GM18520 (cell line): ENCODE results near the gene CORO7.
"Not testable (repeated sequence)": the region's sequence is repeated elsewhere in the genome, so short reads cannot be mapped to it uniquely, and the experiment has no call there.

ENCODE experiments used
- ATAC-seq: cut with Tn5 transposase; IDR thresholded peaks from one replicate; pipeline ENCODE4 v1.9.1; 2021; ENCODE audit not compliant: unreplicated experiment

Gene CORO7

GRCh38 chr16:4403133-4403949 lies 13.1 kb downstream of the CORO7 start:
- no peak for ATAC-seq

- no peak for ATAC-seq
Measured at GRCh38 chr16:4402439-4403132, 13.8 kb downstream of the CORO7 start.

- no peak for ATAC-seq
Measured at GRCh38 chr16:4401510-4401909, 14.9 kb downstream of the CORO7 start.

GRCh38 chr16:4401094-4401501 lies 15.3 kb downstream of the CORO7 start:
- no peak for ATAC-seq

GRCh38 chr16:4399001-4399730 lies 17.2 kb downstream of the CORO7 start:
- no peak for ATAC-seq

GRCh38 chr16:4395055-4395726 lies 21.2 kb downstream of the CORO7 start:
- no peak for ATAC-seq

GRCh38 chr16:4393850-4394249 lies 22.5 kb downstream of the CORO7 start:
- not testable (repeated sequence) for ATAC-seq

GRCh38 chr16:4393240-4393600 lies 23.2 kb downstream of the CORO7 start:
- ATAC-seq = no peak

- no peak for ATAC-seq
Measured at GRCh38 chr16:4392382-4393239, 23.8 kb downstream of the CORO7 start.

GRCh38 chr16:4391631-4392381 lies 24.6 kb downstream of the CORO7 start:
- no peak for ATAC-seq

- no peak for ATAC-seq
Measured at GRCh38 chr16:4390266-4391260, 25.8 kb downstream of the CORO7 start.

GRCh38 chr16:4389051-4389955 lies 27.1 kb downstream of the CORO7 start:
- ATAC-seq = no peak

GRCh38 chr16:4388271-4389021 lies 27.9 kb downstream of the CORO7 start:
- ATAC-seq = no peak

GRCh38 chr16:4387781-4388180 lies 28.6 kb downstream of the CORO7 start:
- ATAC-seq = no peak

GRCh38 chr16:4386951-4387565 lies 29.3 kb downstream of the CORO7 start:
- no peak for ATAC-seq

GRCh38 chr16:4386451-4386805 lies 30.0 kb downstream of the CORO7 start:
- no peak for ATAC-seq
